NB4 (cell line): Measurements from ENCODE around the gene NRAP.

ENCODE experiments used
- CTCF ChIP-seq: IDR thresholded peaks from one replicate; pipeline ENCODE4 v1.5.1; 2012; ENCODE audit warnings: low read depth, low read length
- MAX ChIP-seq: IDR thresholded peaks from 2 replicates; pipeline ENCODE4 v1.6.1; 2011; ENCODE audit warnings: low read depth, low read length
- MYC ChIP-seq: IDR thresholded peaks from 2 replicates; pipeline ENCODE4 v1.6.1; 2011; ENCODE audit warnings: low read depth, low read length
- POLR2A ChIP-seq: IDR thresholded peaks from 2 replicates; pipeline ENCODE4 v1.6.1; 2011; ENCODE audit warnings: mild to moderate bottlenecking; ENCODE audit not compliant: insufficient read length; ENCODE audit errors: extremely low read depth

- TF ChIP-seq POLR2A, result no peak
- no peak for TF ChIP-seq CTCF
- TF ChIP-seq MAX, result no peak
- TF ChIP-seq MYC, result no peak
These were observed 15.4 kb downstream of the NRAP start for GRCh38 chr10:113648478-113648877.
